Caco-2 (cell line): Measurements from ENCODE around the gene ELOVL1. TPM values are rescaled to one million over a fixed set of nuclear protein-coding genes. Genes with fewer than 3 reads are reported as not detected.

ENCODE experiments used
- BruUV-seq: library from RNA; stranded (reverse); fragments of 400-500 nt; replicated peaks from 2 replicates; lab custom pipeline; 2021; lab: Mats Ljungman, UMichigan
- CTCF ChIA-PET: fragments of 300-600 bp; sonication (Branson Sonifier 250); formaldehyde crosslinking; loops from one replicate; lab custom pipeline; 2022; ENCODE audit warnings: antibody characterized with exemption; lab: Charles Lee
- POLR2A ChIA-PET: fragments of 300-600 bp; sonication (Branson Sonifier 250); formaldehyde crosslinking; loops from one replicate; lab custom pipeline; 2022; ENCODE audit warnings: antibody characterized with exemption; lab: Charles Lee
- DNase-seq, 2 experiments: peaks; one replicate each; pipeline versions ENCODE4 v3.0.0 to v3.0.0-alpha.2; 2020 to 2022
- H3K27me3 ChIP-seq: replicated peaks from 2 replicates; pipeline ENCODE4 v1.6.0; 2011; ENCODE audit warnings: low read length; ENCODE audit not compliant: control insufficient read depth, insufficient read depth
- H3K36me3 ChIP-seq: 2 replicates; pipeline ENCODE4 v1.5.1; 2011; ENCODE audit warnings: low read length; ENCODE audit not compliant: control insufficient read depth, insufficient read depth
- H3K4me1 ChIP-seq: fragments of 250-450 bp; sonication (Bioruptor Pico); 2 replicates; pipeline ENCODE4 v1.5.1; 2020; ENCODE audit warnings: mild to moderate bottlenecking
- H3K4me3 ChIP-seq: 2 replicates; pipeline ENCODE4 v1.5.1; 2011; ENCODE audit warnings: low read depth, mild to moderate bottlenecking, control low read depth, low read length
- H3K9me3 ChIP-seq: fragments of 250-450 bp; sonication (Bioruptor Pico); 2 replicates; pipeline ENCODE4 v1.5.1; 2020; ENCODE audit warnings: mild to moderate bottlenecking, moderate library complexity
- H3K27ac Mint-ChIP-seq: one replicate; pipeline ENCODE4 v1.8.0; 2022; ENCODE audit warnings: mixed read lengths; ENCODE audit not compliant: unreplicated experiment
- H3K27me3 Mint-ChIP-seq: one replicate; pipeline ENCODE4 v1.8.0; 2022; ENCODE audit warnings: mixed read lengths; ENCODE audit not compliant: insufficient read depth, unreplicated experiment
- H3K36me3 Mint-ChIP-seq: one replicate; pipeline ENCODE4 v1.8.0; 2022; ENCODE audit warnings: mild to moderate bottlenecking, mixed read lengths; ENCODE audit not compliant: insufficient read depth, unreplicated experiment
- H3K4me1 Mint-ChIP-seq: one replicate; pipeline ENCODE4 v1.8.0; 2022; ENCODE audit warnings: low read depth, mixed read lengths; ENCODE audit not compliant: unreplicated experiment
- H3K4me3 Mint-ChIP-seq: one replicate; pipeline ENCODE4 v1.8.0; 2022; ENCODE audit warnings: mild to moderate bottlenecking, moderate library complexity, mixed read lengths; ENCODE audit not compliant: unreplicated experiment
- H3K9me3 Mint-ChIP-seq: one replicate; pipeline ENCODE4 v1.8.0; 2022; ENCODE audit warnings: mixed read lengths; ENCODE audit not compliant: unreplicated experiment
- intact Hi-C: fragments of 100-400 bp; cut with micrococcal nuclease; formaldehyde crosslinking; loops from one replicate; pipeline ENCODE4 v1.10.0; 2022; ENCODE audit not compliant: unreplicated experiment
- total RNA-seq: library from RNA; stranded (reverse); gene quantifications from 2 replicates; pipeline ENCODE4 v1.2.3, GENCODE V29; 2022
- TF ChIP-seq, protein P1 (sequence below), 2 experiments: fragments of 200-600 bp in 1 of 2; IDR thresholded peaks; 1 replicate in 1 of 2; 2 replicates in 1 of 2; pipeline versions ENCODE4 v1.5.1 to v1.8.0; 2011 to 2022; ENCODE audit warnings: antibody characterized with exemption in 1 of 2, control low read depth in 1 of 2, inconsistent platforms in 1 of 2, low read depth in 1 of 2, low read length in 1 of 2, mild to moderate bottlenecking in 1 of 2, moderate library complexity in 1 of 2; ENCODE audit not compliant: insufficient read depth in 1 of 2, severe bottlenecking in 1 of 2, unreplicated experiment in 1 of 2

The ELOVL1 gene
- total RNA-seq, 1 experiment from 2014 or later, result 66.8 TPM

DNA sequence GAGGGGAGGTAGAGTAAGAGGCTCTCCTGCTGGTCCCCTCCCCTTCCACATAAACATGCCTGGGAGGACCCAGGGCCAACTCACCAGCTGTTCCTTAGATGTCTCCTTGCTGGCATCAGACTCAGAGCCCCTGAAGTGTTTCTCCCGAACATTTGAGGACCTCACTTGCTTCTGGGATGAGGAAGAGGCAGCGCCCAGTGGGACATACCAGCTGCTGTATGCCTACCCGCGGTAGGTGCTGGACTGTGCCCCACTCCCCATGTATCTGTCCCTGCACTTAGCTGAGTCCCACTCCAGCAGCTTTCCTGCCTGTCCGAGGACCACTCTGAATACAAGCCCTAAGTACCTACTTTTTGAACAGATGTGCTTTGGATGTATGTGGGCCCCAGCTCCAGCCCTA is 29.8 kb downstream of the ELOVL1 start:
- H3K9me3 ChIP-seq, result no peaks in the 10 kb centered on the region
- H3K36me3 Mint-ChIP-seq, result no peaks in the 10 kb centered on the region
- no TSS peak for BruUV-seq
- peaks cover 9% of the 10 kb centered on the region for H3K4me1 Mint-ChIP-seq
- no peak for DNase-seq
- POLR2A ChIA-PET, result no interaction called here
- intact Hi-C loops, result no loop called here
- no peak overlapping the region for H3K4me3 ChIP-seq
- CTCF ChIA-PET, result no interaction called here
- TF ChIP-seq, protein P1, sequence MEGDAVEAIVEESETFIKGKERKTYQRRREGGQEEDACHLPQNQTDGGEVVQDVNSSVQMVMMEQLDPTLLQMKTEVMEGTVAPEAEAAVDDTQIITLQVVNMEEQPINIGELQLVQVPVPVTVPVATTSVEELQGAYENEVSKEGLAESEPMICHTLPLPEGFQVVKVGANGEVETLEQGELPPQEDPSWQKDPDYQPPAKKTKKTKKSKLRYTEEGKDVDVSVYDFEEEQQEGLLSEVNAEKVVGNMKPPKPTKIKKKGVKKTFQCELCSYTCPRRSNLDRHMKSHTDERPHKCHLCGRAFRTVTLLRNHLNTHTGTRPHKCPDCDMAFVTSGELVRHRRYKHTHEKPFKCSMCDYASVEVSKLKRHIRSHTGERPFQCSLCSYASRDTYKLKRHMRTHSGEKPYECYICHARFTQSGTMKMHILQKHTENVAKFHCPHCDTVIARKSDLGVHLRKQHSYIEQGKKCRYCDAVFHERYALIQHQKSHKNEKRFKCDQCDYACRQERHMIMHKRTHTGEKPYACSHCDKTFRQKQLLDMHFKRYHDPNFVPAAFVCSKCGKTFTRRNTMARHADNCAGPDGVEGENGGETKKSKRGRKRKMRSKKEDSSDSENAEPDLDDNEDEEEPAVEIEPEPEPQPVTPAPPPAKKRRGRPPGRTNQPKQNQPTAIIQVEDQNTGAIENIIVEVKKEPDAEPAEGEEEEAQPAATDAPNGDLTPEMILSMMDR (IDR thresholded peaks at IDR 0.05; ENCODE audit: insufficient read depth in 1 of 2, low read depth in 1 of 2, low read length in 1 of 2, severe bottlenecking in 1 of 2, unreplicated experiment in 1 of 2), result no peak
- no peaks in the 10 kb centered on the region for H3K27me3 ChIP-seq
- H3K4me1 ChIP-seq, result no peaks in the 10 kb centered on the region
- no peak overlapping the region for H3K4me3 Mint-ChIP-seq
- H3K36me3 ChIP-seq, result no peaks in the 10 kb centered on the region
- H3K27ac Mint-ChIP-seq, result no peak overlapping the region
- H3K27me3 Mint-ChIP-seq, result no peaks in the 10 kb centered on the region
- H3K9me3 Mint-ChIP-seq, result no peaks in the 10 kb centered on the region

DNA sequence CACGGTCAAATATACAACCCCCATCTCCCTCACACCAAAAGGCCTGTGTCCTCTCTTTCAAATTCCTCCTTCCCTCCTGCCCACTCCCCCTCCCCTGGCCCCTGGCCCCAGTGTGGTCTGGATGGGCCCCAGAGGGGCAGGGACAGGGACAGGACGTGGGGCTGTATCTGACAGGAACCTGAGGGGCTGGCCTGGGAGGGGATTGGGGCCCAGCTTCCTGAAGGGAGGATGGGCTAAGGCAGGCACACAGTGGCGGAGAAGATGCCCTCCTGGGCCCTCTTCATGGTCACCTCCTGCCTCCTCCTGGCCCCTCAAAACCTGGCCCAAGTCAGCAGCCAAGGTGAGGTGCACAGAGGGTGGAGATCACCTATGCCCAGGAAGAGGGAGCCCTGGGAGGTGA is 30.2 kb downstream of the ELOVL1 start, which contains the start of gene MPL:
TSS of gene MPL (plus strand) at position 231 of the 400 bp plus-strand sequence. CDS start at position 262, 31 bp downstream.
- ChIA-PET CTCF (no interaction called here), POLR2A (no interaction called here)
- no peaks in the 10 kb centered on the region for H3K9me3 ChIP-seq
- intact Hi-C loops, result no loop called here
- H3K4me1 ChIP-seq, result no peaks in the 10 kb centered on the region
- H3K27me3 ChIP-seq, result no peaks in the 10 kb centered on the region
- Mint-ChIP-seq H3K9me3 (no peaks in the 10 kb centered on the region), H3K27me3 (no peaks in the 10 kb centered on the region), H3K4me3 (no peak within 1 kb of the TSS), H3K4me1 (peaks cover 9% of the 10 kb centered on the region), H3K27ac (no peak within 1 kb of the TSS), H3K36me3 (no peaks in the 10 kb centered on the region)
- no peak for DNase-seq
- H3K36me3 ChIP-seq, result no peaks in the 10 kb centered on the region
- TF ChIP-seq, protein P1 (IDR thresholded peaks at IDR 0.05; ENCODE audit: insufficient read depth in 1 of 2, low read depth in 1 of 2, low read length in 1 of 2, severe bottlenecking in 1 of 2, unreplicated experiment in 1 of 2), result no peak
- no peak within 1 kb of the TSS for H3K4me3 ChIP-seq
- no TSS peak for BruUV-seq

DNA sequence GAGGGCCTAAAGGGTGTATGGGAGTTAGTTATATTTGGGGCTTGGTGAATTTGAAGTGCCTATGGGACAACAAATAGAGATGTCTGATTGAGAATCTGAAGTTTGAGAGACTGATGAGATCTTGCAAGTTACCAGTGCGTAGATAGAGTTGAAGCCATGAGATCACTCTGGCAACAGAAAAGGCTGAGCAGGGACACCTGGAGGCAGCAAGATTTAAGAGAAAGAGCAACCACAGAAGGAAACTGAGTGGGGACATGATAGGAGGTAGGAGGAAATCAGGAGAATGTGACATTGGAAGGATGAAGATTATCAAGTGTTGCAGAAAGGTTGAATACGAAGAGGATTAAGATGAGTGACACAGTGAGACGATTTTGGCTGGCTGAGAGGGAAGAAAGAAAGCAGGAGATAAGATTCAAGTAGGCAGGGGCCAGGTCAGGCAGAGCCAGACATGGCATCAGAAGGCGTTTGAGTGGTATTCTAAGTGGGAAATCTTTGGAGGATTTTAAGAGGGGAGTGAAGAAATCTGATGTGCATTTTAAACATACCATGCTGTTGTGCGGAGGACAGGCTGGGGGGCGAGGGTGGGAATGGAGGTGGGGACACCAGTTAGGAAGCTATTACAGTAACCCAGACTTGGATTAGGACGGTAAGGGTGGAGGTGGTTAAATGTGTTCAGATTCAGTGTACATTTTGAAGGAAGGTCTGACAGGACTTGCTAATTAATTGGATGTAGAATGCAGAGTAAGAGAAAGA is 33.2 kb downstream of the ELOVL1 start:
- Mint-ChIP-seq H3K9me3 (no peaks in the 10 kb centered on the region), H3K27ac (no peak overlapping the region), H3K36me3 (no peaks in the 10 kb centered on the region), H3K27me3 (no peaks in the 10 kb centered on the region), H3K4me1 (no peaks in the 10 kb centered on the region), H3K4me3 (no peak overlapping the region)
- Histone ChIP-seq H3K9me3 (no peaks in the 10 kb centered on the region), H3K4me1 (no peaks in the 10 kb centered on the region), H3K27me3 (no peaks in the 10 kb centered on the region), H3K36me3 (no peaks in the 10 kb centered on the region), H3K4me3 (no peak overlapping the region)
- intact Hi-C loops, result no loop called here
- TF ChIP-seq, protein P1 (IDR thresholded peaks at IDR 0.05; ENCODE audit: insufficient read depth in 1 of 2, low read depth in 1 of 2, low read length in 1 of 2, severe bottlenecking in 1 of 2, unreplicated experiment in 1 of 2), result no peak
- CTCF ChIA-PET, result no interaction called here
- no peak for DNase-seq
- POLR2A ChIA-PET, result no interaction called here
- no TSS peak for BruUV-seq
